ENCODE results near the gene AKAP13. TPM values are rescaled to one million over a fixed set of nuclear protein-coding genes. Genes with fewer than 3 reads are reported as not detected.
"Not testable (repeated sequence)": the region's sequence is repeated elsewhere in the genome, so short reads cannot be mapped to it uniquely, and the experiment has no call there.

Gene AKAP13
- total RNA-seq, 3 donors from 2014 or later, result 67.4 to 78.8 (median 77.0) TPM

- Mint-ChIP-seq H3K36me3 (ENCODE audit: insufficient read depth) (peaks cover 26% of the 10 kb centered on the region), H3K9me3 (no peaks in the 10 kb centered on the region), H3K27me3 (ENCODE audit: low read depth) (no peaks in the 10 kb centered on the region), H3K4me1 (ENCODE audit: low read depth) (peaks cover 30% of the 10 kb centered on the region), H3K4me3 (no peak overlapping the region)
- DNase-seq (no peak), ATAC-seq (no peak)
These were observed 196.0 kb downstream of the AKAP13 start for GRCh38 chr15:85576392-85576791.

DNA sequence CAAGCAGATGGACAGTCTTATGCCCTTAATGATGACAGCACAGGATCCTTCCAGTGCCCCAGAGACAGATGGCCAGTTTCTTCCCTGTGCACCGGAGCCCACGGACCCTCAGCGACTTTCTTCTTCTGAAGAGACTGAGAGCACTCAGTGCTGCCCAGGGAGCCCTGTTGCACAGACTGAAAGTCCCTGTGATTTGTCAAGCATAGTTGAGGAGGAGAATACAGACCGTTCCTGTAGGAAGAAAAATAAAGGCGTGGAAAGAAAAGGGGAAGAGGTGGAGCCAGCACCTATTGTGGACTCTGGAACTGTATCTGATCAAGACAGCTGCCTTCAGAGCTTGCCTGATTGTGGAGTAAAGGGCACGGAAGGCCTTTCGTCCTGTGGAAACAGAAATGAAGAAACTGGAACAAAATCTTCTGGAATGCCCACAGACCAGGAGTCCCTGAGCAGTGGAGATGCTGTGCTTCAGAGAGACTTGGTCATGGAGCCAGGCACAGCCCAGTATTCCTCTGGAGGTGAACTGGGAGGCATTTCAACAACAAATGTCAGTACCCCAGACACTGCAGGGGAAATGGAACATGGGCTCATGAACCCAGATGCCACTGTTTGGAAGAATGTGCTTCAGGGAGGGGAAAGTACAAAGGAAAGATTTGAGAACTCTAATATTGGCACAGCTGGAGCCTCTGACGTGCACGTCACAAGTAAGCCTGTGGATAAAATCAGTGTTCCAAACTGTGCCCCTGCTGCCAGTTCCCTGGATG lies 198.7 kb downstream of the AKAP13 start:
- Mint-ChIP-seq H3K36me3 (ENCODE audit: insufficient read depth) (peaks cover 34% of the 10 kb centered on the region), H3K4me1 (ENCODE audit: low read depth) (peaks cover 49% of the 10 kb centered on the region), H3K4me3 (no peak overlapping the region), H3K27me3 (ENCODE audit: low read depth) (no peaks in the 10 kb centered on the region), H3K9me3 (no peaks in the 10 kb centered on the region)
- ATAC-seq, result no peak
- DNase-seq, result no peak

DNA sequence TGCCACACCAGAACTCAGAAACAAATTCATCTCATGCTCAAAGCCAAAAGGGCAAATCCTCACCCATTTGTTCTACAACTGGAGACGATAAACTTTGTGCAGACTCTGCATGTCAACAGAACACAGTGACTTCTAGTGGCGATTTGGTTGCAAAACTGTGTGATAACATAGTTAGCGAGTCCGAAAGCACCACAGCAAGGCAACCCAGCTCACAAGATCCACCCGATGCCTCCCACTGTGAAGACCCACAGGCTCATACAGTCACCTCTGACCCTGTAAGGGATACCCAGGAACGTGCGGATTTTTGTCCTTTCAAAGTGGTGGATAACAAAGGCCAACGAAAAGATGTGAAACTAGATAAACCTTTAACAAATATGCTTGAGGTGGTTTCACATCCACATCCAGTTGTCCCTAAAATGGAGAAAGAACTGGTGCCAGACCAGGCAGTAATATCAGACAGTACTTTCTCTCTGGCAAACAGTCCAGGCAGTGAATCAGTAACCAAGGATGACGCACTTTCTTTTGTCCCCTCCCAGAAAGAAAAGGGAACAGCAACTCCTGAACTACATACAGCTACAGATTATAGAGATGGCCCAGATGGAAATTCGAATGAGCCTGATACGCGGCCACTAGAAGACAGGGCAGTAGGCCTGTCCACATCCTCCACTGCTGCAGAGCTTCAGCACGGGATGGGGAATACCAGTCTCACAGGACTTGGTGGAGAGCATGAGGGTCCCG lies 199.7 kb downstream of the AKAP13 start:
- DNase-seq, result no peak
- Mint-ChIP-seq H3K36me3 (ENCODE audit: insufficient read depth) (peaks cover 38% of the 10 kb centered on the region), H3K27me3 (ENCODE audit: low read depth) (no peaks in the 10 kb centered on the region), H3K9me3 (no peaks in the 10 kb centered on the region), H3K4me3 (no peak overlapping the region), H3K4me1 (ENCODE audit: low read depth) (peaks cover 58% of the 10 kb centered on the region)
- ATAC-seq, result no peak

GRCh38 chr15:85580879-85581278 lies 200.5 kb downstream of the AKAP13 start:
- Mint-ChIP-seq H3K36me3 (ENCODE audit: insufficient read depth) (peaks cover 42% of the 10 kb centered on the region), H3K9me3 (no peaks in the 10 kb centered on the region), H3K4me1 (ENCODE audit: low read depth) (peaks cover 66% of the 10 kb centered on the region), H3K4me3 (peak overlapping the region; percentile 85), H3K27me3 (ENCODE audit: low read depth) (no peaks in the 10 kb centered on the region)
- DNase-seq (peak; percentile 30), ATAC-seq (peak; percentile 39 to 44)

- Mint-ChIP-seq H3K4me1 (ENCODE audit: low read depth) (peaks cover 70% of the 10 kb centered on the region), H3K36me3 (ENCODE audit: insufficient read depth) (peaks cover 43% of the 10 kb centered on the region)
These were observed 201.1 kb downstream of the AKAP13 start for GRCh38 chr15:85581495-85581894.

GRCh38 chr15:85582131-85583079 lies 202.0 kb downstream of the AKAP13 start:
- H3K9me3 Mint-ChIP-seq, result no peaks in the 10 kb centered on the region
- H3K4me3 Mint-ChIP-seq, result peak overlapping the region; percentile 85
- H3K36me3 Mint-ChIP-seq (ENCODE audit: insufficient read depth), result peaks cover 48% of the 10 kb centered on the region
- DNase-seq, result peak; percentile 54
- no peaks in the 10 kb centered on the region for H3K27me3 Mint-ChIP-seq (ENCODE audit: low read depth)
- peak; percentile 72 to 76 for ATAC-seq
- peaks cover 70% of the 10 kb centered on the region for H3K4me1 Mint-ChIP-seq (ENCODE audit: low read depth)

More at GRCh38 chr15:85581495-85581894, 201.1 kb downstream of the AKAP13 start:
- Mint-ChIP-seq H3K27me3 (ENCODE audit: low read depth) (no peaks in the 10 kb centered on the region), H3K9me3 (no peaks in the 10 kb centered on the region), H3K4me3 (peak overlapping the region; percentile 85)
- DNase-seq (no peak), ATAC-seq (no peak)

DNA sequence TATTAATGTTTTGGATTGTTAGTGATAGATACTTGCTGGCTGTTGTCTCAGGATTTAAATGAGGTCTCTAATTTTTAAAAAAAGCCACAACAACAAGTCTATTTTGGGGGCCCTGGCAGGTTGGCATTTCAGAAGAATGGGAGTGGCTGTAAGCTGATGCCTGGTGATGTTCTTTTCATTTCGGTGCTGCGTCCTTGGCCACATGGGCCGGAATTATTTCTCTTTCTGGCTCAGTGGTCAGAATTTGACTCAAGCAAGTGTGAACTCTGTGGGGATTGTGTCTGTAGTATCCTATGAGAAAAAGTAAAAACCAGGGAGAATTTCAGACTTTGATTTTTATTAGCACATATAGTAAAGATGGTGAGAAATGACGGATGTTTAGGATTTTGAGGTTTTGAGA lies 203.0 kb downstream of the AKAP13 start:
- Mint-ChIP-seq H3K27me3 (ENCODE audit: low read depth) (no peaks in the 10 kb centered on the region), H3K36me3 (ENCODE audit: insufficient read depth) (peaks cover 54% of the 10 kb centered on the region), H3K4me3 (peak overlapping the region; percentile 85), H3K9me3 (no peaks in the 10 kb centered on the region), H3K4me1 (ENCODE audit: low read depth) (peaks cover 75% of the 10 kb centered on the region)
- DNase-seq (no peak), ATAC-seq (no peak)

GRCh38 chr15:85583923-85584390 lies 203.6 kb downstream of the AKAP13 start:
- peak; percentile 6 for DNase-seq
- Mint-ChIP-seq H3K4me1 (ENCODE audit: low read depth) (peaks cover 78% of the 10 kb centered on the region), H3K4me3 (peak overlapping the region; percentile 85), H3K36me3 (ENCODE audit: insufficient read depth) (peaks cover 55% of the 10 kb centered on the region), H3K27me3 (ENCODE audit: low read depth) (no peaks in the 10 kb centered on the region), H3K9me3 (no peaks in the 10 kb centered on the region)
- ATAC-seq, result peak; percentile 33 to 53

DNA sequence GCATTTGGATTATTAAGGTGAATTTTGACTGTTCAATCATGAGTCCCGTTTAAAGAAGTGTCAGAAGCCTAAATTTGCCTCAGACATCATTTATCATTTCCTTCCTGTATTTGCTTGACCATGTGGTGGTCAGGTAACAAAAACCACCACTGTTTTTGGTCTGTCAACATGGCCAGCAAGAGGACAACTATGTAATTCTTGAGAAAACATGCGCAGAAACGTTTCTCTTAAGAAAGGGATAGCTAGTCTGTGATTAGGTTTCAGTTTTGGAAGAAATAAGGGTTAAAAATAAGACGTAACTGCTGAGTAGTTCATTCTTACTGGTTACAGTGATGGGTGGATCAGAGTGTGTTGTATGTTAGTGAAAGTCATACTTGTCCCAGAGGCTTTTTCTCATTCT lies 204.5 kb downstream of the AKAP13 start:
- peaks cover 52% of the 10 kb centered on the region for H3K36me3 Mint-ChIP-seq (ENCODE audit: insufficient read depth)
- H3K9me3 Mint-ChIP-seq, result no peaks in the 10 kb centered on the region
- ATAC-seq (no peak), DNase-seq (no peak)
- peak overlapping the region; percentile 46 for H3K4me3 Mint-ChIP-seq
- H3K4me1 Mint-ChIP-seq (ENCODE audit: low read depth), result peaks cover 71% of the 10 kb centered on the region
- no peaks in the 10 kb centered on the region for H3K27me3 Mint-ChIP-seq (ENCODE audit: low read depth)

GRCh38 chr15:85586196-85586595 lies 205.8 kb downstream of the AKAP13 start:
- DNase-seq; ATAC-seq; H3K9me3 Mint-ChIP-seq; H3K27me3 Mint-ChIP-seq (ENCODE audit: low read depth): not testable (repeated sequence)
- Mint-ChIP-seq H3K4me3 (peak overlapping the region; percentile 27), H3K4me1 (ENCODE audit: low read depth) (peaks cover 58% of the 10 kb centered on the region), H3K36me3 (ENCODE audit: insufficient read depth) (peaks cover 40% of the 10 kb centered on the region)

- no peak for ATAC-seq
- Mint-ChIP-seq H3K4me3 (no peak overlapping the region), H3K9me3 (no peaks in the 10 kb centered on the region), H3K36me3 (ENCODE audit: insufficient read depth) (peaks cover 40% of the 10 kb centered on the region), H3K4me1 (ENCODE audit: low read depth) (peaks cover 47% of the 10 kb centered on the region), H3K27me3 (ENCODE audit: low read depth) (no peaks in the 10 kb centered on the region)
- DNase-seq, result no peak
These were observed 207.5 kb downstream of the AKAP13 start for GRCh38 chr15:85587707-85588411.

- DNase-seq (no peak), ATAC-seq (no peak)
- peaks cover 41% of the 10 kb centered on the region for H3K4me1 Mint-ChIP-seq (ENCODE audit: low read depth)
- H3K4me3 Mint-ChIP-seq, result no peak overlapping the region
- no peaks in the 10 kb centered on the region for H3K9me3 Mint-ChIP-seq
- H3K27me3 Mint-ChIP-seq (ENCODE audit: low read depth), result no peaks in the 10 kb centered on the region
- H3K36me3 Mint-ChIP-seq (ENCODE audit: insufficient read depth), result peaks cover 38% of the 10 kb centered on the region
These were observed 208.3 kb downstream of the AKAP13 start for GRCh38 chr15:85588677-85589076.

DNA sequence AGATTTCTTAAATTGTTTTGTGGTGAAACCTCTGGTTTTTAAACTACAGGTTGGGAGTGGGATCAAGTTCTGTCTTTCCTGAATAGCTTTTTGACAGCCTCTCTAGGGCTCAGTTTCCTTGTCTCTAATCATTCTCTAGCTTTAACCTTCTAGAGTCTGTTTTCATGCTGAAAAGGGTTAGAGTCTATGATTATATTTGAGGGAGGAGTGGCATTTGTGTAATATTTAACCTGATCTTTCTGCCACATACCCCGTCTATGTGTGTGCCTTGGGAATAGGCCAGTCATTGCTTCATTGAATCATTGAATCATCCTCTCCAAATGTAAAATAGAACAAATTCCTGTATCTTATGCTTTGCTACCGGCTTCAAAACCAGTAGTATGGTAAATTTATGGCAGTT lies 209.4 kb downstream of the AKAP13 start:
- H3K27me3 Mint-ChIP-seq (ENCODE audit: low read depth), result no peaks in the 10 kb centered on the region
- ATAC-seq (no peak), DNase-seq (no peak)
- H3K4me1 Mint-ChIP-seq (ENCODE audit: low read depth), result peaks cover 35% of the 10 kb centered on the region
- H3K4me3 Mint-ChIP-seq, result no peak overlapping the region
- H3K9me3 Mint-ChIP-seq, result no peaks in the 10 kb centered on the region
- peaks cover 35% of the 10 kb centered on the region for H3K36me3 Mint-ChIP-seq (ENCODE audit: insufficient read depth)

Measured in activated T-cell treated with anti-CD3 and anti-CD28 coated beads, Interleukin-2, amount 50 U/mL, for 4 hours (primary cell).